MCF 10A (cell line): ENCODE data around the gene KRTAP1-4. TPM values are rescaled to one million over a fixed set of nuclear protein-coding genes. Genes with fewer than 3 reads are reported as not detected.

ENCODE experiments used
- BruUV-seq: library from RNA; stranded (reverse); fragments of 400-500 nt; replicated peaks from 2 replicates; lab custom pipeline; 2021; lab: Mats Ljungman, UMichigan
- CTCF ChIA-PET: fragments of 300-600 bp; sonication (Branson Sonifier 250); formaldehyde crosslinking; extraction: SDS; loops from one replicate; lab custom pipeline; 2021; ENCODE audit warnings: antibody characterized with exemption, inconsistent platforms; lab: Yijun Ruan, JAX
- POLR2A ChIA-PET: fragments of 300-600, 350-650 bp; sonication (Branson Sonifier 250); formaldehyde crosslinking; extraction: SDS; loops from one replicate; lab custom pipeline; 2020; ENCODE audit warnings: antibody characterized with exemption, inconsistent platforms; lab: Yijun Ruan, JAX
- DNase-seq: peaks from one replicate; pipeline ENCODE4 v3.0.0-alpha.2; 2018; ENCODE audit not compliant: unreplicated experiment
- H3K27ac Mint-ChIP-seq: one replicate; pipeline ENCODE4 v1.8.0; 2022; ENCODE audit warnings: mild to moderate bottlenecking, low read depth, mixed read lengths; ENCODE audit not compliant: unreplicated experiment
- H3K27me3 Mint-ChIP-seq: one replicate; pipeline ENCODE4 v1.8.0; 2022; ENCODE audit warnings: mixed read lengths; ENCODE audit not compliant: insufficient read depth, unreplicated experiment
- H3K36me3 Mint-ChIP-seq: one replicate; pipeline ENCODE4 v1.8.0; 2022; ENCODE audit warnings: mild to moderate bottlenecking, moderate library complexity, mixed read lengths; ENCODE audit not compliant: insufficient read depth, unreplicated experiment
- H3K4me1 Mint-ChIP-seq: one replicate; pipeline ENCODE4 v1.8.0; 2022; ENCODE audit warnings: mixed read lengths; ENCODE audit not compliant: insufficient read depth, unreplicated experiment
- H3K4me3 Mint-ChIP-seq: one replicate; pipeline ENCODE4 v1.8.0; 2022; ENCODE audit warnings: mild to moderate bottlenecking, moderate library complexity, mixed read lengths; ENCODE audit not compliant: unreplicated experiment
- H3K9me3 Mint-ChIP-seq: one replicate; pipeline ENCODE4 v1.8.0; 2022; ENCODE audit warnings: mixed read lengths; ENCODE audit not compliant: unreplicated experiment
- CTCF ChIP-seq: fragments of 200-600 bp; IDR thresholded peaks from one replicate; pipeline ENCODE4 v1.8.0; 2022; ENCODE audit warnings: antibody characterized with exemption, mild to moderate bottlenecking; ENCODE audit not compliant: unreplicated experiment
- intact Hi-C: fragments of 100-400 bp; cut with micrococcal nuclease; formaldehyde crosslinking; loops from 2 replicates; pipeline ENCODE4 v1.14.1; 2022
- total RNA-seq: library from RNA; stranded (reverse); gene quantifications from 2 replicates; pipeline ENCODE4 v1.2.3, GENCODE V29; 2022

The KRTAP1-4 gene
- total RNA-seq, 1 experiment from 2014 or later, result not detected

DNA sequence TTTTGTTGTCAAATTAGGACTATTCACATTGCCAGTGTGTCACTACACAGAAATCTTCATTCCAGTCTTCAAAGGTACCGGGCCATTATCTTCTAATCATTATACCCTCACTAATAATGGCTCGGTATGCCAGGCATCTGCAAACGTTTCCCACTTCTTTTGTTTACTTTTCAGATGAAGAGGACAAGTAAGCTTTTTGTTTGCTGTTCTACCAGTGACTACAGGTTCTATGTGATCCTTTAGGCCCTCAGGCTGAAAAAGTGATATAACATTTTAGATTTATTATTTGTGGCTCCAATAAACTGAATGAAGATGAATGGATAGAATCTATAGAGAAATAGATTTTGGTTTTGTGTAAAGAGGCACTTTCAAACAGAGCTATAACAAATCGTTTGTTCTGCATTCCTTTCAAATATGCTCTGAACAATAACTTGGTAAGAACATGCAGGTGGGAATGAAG, 20.7 kb downstream of the KRTAP1-4 start:
- DNase-seq, result no peak
- H3K27me3 Mint-ChIP-seq, result no peaks in the 10 kb centered on the region
- CTCF ChIA-PET, result no interaction called here
- intact Hi-C loops, result no loop called here
- H3K9me3 Mint-ChIP-seq, result no peaks in the 10 kb centered on the region
- no peak overlapping the region for H3K4me3 Mint-ChIP-seq
- H3K4me1 Mint-ChIP-seq, result no peaks in the 10 kb centered on the region
- no peak overlapping the region for H3K27ac Mint-ChIP-seq
- BruUV-seq, result no TSS peak
- POLR2A ChIA-PET, result no interaction called here
- H3K36me3 Mint-ChIP-seq, result no peaks in the 10 kb centered on the region
- no peak for TF ChIP-seq CTCF

DNA sequence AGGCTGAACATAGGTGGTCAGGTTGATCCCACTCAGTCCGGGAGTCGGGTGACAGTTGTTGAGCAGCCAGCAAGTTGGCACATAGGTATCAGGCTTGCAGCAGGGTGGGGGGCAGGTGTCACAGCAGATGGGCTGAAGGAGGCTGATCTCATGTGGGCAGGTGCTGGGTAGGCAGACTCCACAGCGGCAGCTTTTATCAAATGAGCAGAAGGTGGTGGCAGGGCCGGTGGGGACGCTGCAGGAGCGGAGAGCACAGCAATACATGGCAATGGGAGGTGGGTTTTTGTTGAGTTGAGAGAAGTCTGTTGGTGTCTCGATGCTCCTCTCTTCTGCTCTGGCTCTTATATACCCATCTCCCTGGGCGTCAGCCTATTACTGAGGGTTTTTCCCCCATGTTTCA, 21.2 kb downstream of the KRTAP1-4 start, which contains the start of gene KRTAP3-1:
KRTAP3-1 (minus strand) TSS at position 318 of the 400 bp plus-strand sequence; CDS start at position 264, 54 bp downstream.
- Mint-ChIP-seq H3K27me3 (no peaks in the 10 kb centered on the region), H3K27ac (no peak within 1 kb of the TSS), H3K4me3 (no peak within 1 kb of the TSS), H3K36me3 (no peaks in the 10 kb centered on the region), H3K9me3 (no peaks in the 10 kb centered on the region), H3K4me1 (peaks cover 4% of the 10 kb centered on the region)
- BruUV-seq, result no TSS peak
- CTCF ChIA-PET, result no interaction called here
- no peak for TF ChIP-seq CTCF
- POLR2A ChIA-PET, result interaction anchor here (0.6 kb wide), 1 partner anchor 9 kb away, joined by 3 read pairs; no protein-coding TSS in a partner anchor
- DNase-seq, result no peak
- intact Hi-C loops, result no loop called here

GRCh38 chr17:41004397-41004796, 25.6 kb downstream of the KRTAP1-4 start:
- Mint-ChIP-seq H3K27ac (no peak overlapping the region), H3K36me3 (no peaks in the 10 kb centered on the region), H3K9me3 (no peaks in the 10 kb centered on the region), H3K4me1 (peaks cover 18% of the 10 kb centered on the region), H3K4me3 (no peak overlapping the region), H3K27me3 (no peaks in the 10 kb centered on the region)
- no TSS peak for BruUV-seq
- no peak for TF ChIP-seq CTCF
- ChIA-PET POLR2A (interaction anchor here (0.6 kb wide), 1 partner anchor 685 kb away, joined by 3 read pairs; no protein-coding TSS in a partner anchor), CTCF (no interaction called here)
- no peak for DNase-seq
- intact Hi-C loops, result no loop called here

- no TSS peak for BruUV-seq
- Mint-ChIP-seq H3K27ac (no peak overlapping the region), H3K27me3 (no peaks in the 10 kb centered on the region), H3K4me3 (no peak overlapping the region), H3K9me3 (no peaks in the 10 kb centered on the region), H3K36me3 (no peaks in the 10 kb centered on the region), H3K4me1 (peaks cover 18% of the 10 kb centered on the region)
- no peak for TF ChIP-seq CTCF
- ChIA-PET CTCF (no interaction called here), POLR2A (no interaction called here)
- DNase-seq, result no peak
- intact Hi-C loops, result no loop called here
Measured at GRCh38 chr17:41003926-41004325, 26.1 kb downstream of the KRTAP1-4 start.
